CD4-positive, alpha-beta T cell treated with Interferon alpha-2 for 1 hour (primary cell): ENCODE measurements around the gene SCGB1D1.

Source experiments
- DNase-seq, 2 donors: peaks; one replicate each; pipeline ENCODE4 v3.0.0-alpha.2; 2020 to 2022

SCGB1D1 gene

GRCh38 chr11:62237499-62237898, 47.5 kb downstream of the SCGB1D1 start:
- DNase-seq: no peak

GRCh38 chr11:62238151-62238550, 48.1 kb downstream of the SCGB1D1 start:
- DNase-seq: no peak

- no peak for DNase-seq
Measured at GRCh38 chr11:62241095-62241494, 51.1 kb downstream of the SCGB1D1 start.

- DNase-seq: no peak
Measured at GRCh38 chr11:62242021-62242420, 52.0 kb downstream of the SCGB1D1 start, which contains the start of gene SCGB1D2. Gene SCGB1D2 (plus strand): TSS chr11:62242239. CDS start chr11:62242308, 69 bp downstream.
